PC-3 (cell line): ENCODE results near the gene UGT3A1. TPM values are rescaled to one million over a fixed set of nuclear protein-coding genes. Genes with fewer than 3 reads are reported as not detected.
"Not testable (repeated sequence)": the region's sequence is repeated elsewhere in the genome, so short reads cannot be mapped to it uniquely, and the experiment has no call there.

Experiments
- ATAC-seq: fragments of 200-7000 bp; cut with Tn5 transposase; 2 replicates; pipeline ENCODE4 v1.9.1; 2020; ENCODE audit warnings: mild to moderate bottlenecking, moderate library complexity
- BruUV-seq: library from RNA; stranded (reverse); fragments of 400-500 nt; replicated peaks from 2 replicates; lab custom pipeline; 2021; lab: Mats Ljungman, UMichigan
- CTCF ChIA-PET: fragments of 300-600 bp; sonication (Branson Sonifier 250); formaldehyde crosslinking; loops from one replicate; lab custom pipeline; 2022; ENCODE audit warnings: antibody characterized with exemption; lab: Charles Lee
- POLR2A ChIA-PET: fragments of 300-600 bp; sonication (Branson Sonifier 250); formaldehyde crosslinking; loops from one replicate; lab custom pipeline; 2022; ENCODE audit warnings: antibody characterized with exemption; ENCODE audit not compliant: unreplicated experiment; lab: Charles Lee
- DNase-seq: peaks from one replicate; pipeline ENCODE4 v3.0.0-alpha.2; 2015
- H2AFZ ChIP-seq: fragments of 300-600 bp; sonication (generic); 2 replicates; pipeline ENCODE4 v1.6.0; 2016; ENCODE audit warnings: antibody characterized with exemption, low read length
- H3F3A ChIP-seq: fragments of 300-600 bp; sonication (generic); one replicate; pipeline ENCODE4 v1.6.0; 2017; ENCODE audit warnings: antibody characterized with exemption, low read length, control low read depth, mild to moderate bottlenecking; ENCODE audit not compliant: unreplicated experiment
- H3K27ac ChIP-seq: fragments of 300-600 bp; sonication (generic); 2 replicates; pipeline ENCODE4 v1.5.1; 2016; ENCODE audit warnings: mild to moderate bottlenecking, low read length
- H3K27me3 ChIP-seq: fragments of 300-600 bp; sonication (generic); 2 replicates; pipeline ENCODE4 v1.6.1; 2016; ENCODE audit warnings: low read length, mixed read lengths
- H3K36me3 ChIP-seq: fragments of 300-600 bp; sonication (generic); 2 replicates; pipeline ENCODE4 v1.6.1; 2016; ENCODE audit warnings: low read depth, mixed run types, low read length, mixed read lengths
- H3K4me1 ChIP-seq: fragments of 300-600 bp; sonication (generic); 2 replicates; pipeline ENCODE4 v1.5.1; 2016; ENCODE audit warnings: low read length; ENCODE audit not compliant: insufficient read depth
- H3K4me2 ChIP-seq: fragments of 300-600 bp; sonication (generic); 2 replicates; pipeline ENCODE4 v1.6.0; 2016; ENCODE audit warnings: low read length
- H3K4me3 ChIP-seq: fragments of 300-600 bp; sonication (generic); 2 replicates; pipeline ENCODE4 v1.5.1; 2016; ENCODE audit warnings: mild to moderate bottlenecking, low read length, mixed read lengths
- H3K79me2 ChIP-seq: fragments of 300-600 bp; sonication (generic); 2 replicates; pipeline ENCODE4 v1.6.1; 2017; ENCODE audit warnings: low read length, mixed read lengths
- H3K9ac ChIP-seq: fragments of 300-600 bp; sonication (generic); 2 replicates; pipeline ENCODE4 v1.6.0; 2016; ENCODE audit warnings: mild to moderate bottlenecking, low read length
- H3K9me2 ChIP-seq: fragments of 300-600 bp; sonication (generic); replicated peaks from 2 replicates; pipeline ENCODE4 v1.6.1; 2016; ENCODE audit warnings: mixed run types, low read length, mixed read lengths
- H3K9me3 ChIP-seq: fragments of 300-600 bp; sonication (generic); 2 replicates; pipeline ENCODE4 v1.6.1; 2016; ENCODE audit warnings: low read length, mixed read lengths
- H4K20me1 ChIP-seq: fragments of 300-600 bp; sonication (generic); 2 replicates; pipeline ENCODE4 v1.6.1; 2016; ENCODE audit warnings: low read length, mixed read lengths
- EZH2 ChIP-seq: fragments of 300-600 bp; sonication (generic); IDR thresholded peaks from one replicate; pipeline ENCODE4 v1.6.1; 2017; ENCODE audit warnings: antibody characterized with exemption, mild to moderate bottlenecking, low read length; ENCODE audit not compliant: unreplicated experiment
- EZH2phosphoT487 ChIP-seq: fragments of 300-600 bp; sonication (generic); IDR thresholded peaks from 2 replicates; pipeline ENCODE4 v1.6.1; 2018; ENCODE audit warnings: mild to moderate bottlenecking, antibody characterized with exemption, low read length, borderline replicate concordance
- intact Hi-C: fragments of 100-400 bp; cut with micrococcal nuclease; formaldehyde crosslinking; loops from 2 replicates; pipeline ENCODE4 v1.9.0; 2023
- total RNA-seq: library from RNA; depleted of rRNA; stranded (reverse); fragments of >200 nt; gene quantifications from 2 replicates; pipeline ENCODE4 v1.2.3, GENCODE V29; 2014
- TF ChIP-seq, protein P1 (sequence below): fragments of 300-600 bp; sonication (generic); conservative IDR thresholded peaks from 2 replicates; pipeline ENCODE4 v1.5.1; 2017; ENCODE audit warnings: antibody characterized with exemption, low read depth, mild to moderate bottlenecking, low read length

The UGT3A1 gene
- total RNA-seq, 1 experiment from 2014 or later = not detected

GRCh38 chr5:35979715-35980114, 11.5 kb downstream of the UGT3A1 start:
- POLR2A ChIA-PET = no interaction called here
- TF ChIP-seq EZH2phosphoT487 (no peak), EZH2 (no peak)
- TF ChIP-seq, protein P1, sequence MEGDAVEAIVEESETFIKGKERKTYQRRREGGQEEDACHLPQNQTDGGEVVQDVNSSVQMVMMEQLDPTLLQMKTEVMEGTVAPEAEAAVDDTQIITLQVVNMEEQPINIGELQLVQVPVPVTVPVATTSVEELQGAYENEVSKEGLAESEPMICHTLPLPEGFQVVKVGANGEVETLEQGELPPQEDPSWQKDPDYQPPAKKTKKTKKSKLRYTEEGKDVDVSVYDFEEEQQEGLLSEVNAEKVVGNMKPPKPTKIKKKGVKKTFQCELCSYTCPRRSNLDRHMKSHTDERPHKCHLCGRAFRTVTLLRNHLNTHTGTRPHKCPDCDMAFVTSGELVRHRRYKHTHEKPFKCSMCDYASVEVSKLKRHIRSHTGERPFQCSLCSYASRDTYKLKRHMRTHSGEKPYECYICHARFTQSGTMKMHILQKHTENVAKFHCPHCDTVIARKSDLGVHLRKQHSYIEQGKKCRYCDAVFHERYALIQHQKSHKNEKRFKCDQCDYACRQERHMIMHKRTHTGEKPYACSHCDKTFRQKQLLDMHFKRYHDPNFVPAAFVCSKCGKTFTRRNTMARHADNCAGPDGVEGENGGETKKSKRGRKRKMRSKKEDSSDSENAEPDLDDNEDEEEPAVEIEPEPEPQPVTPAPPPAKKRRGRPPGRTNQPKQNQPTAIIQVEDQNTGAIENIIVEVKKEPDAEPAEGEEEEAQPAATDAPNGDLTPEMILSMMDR = no peak
- no peak for ATAC-seq
- Histone ChIP-seq H4K20me1 (no peaks in the 10 kb centered on the region), H3K79me2 (no peaks in the 10 kb centered on the region), H3K9me3 (peaks cover 5% of the 10 kb centered on the region; the same call in 1 of the 2 replicates), H3F3A (no peaks in the 10 kb centered on the region), H3K4me2 (no peak overlapping the region), H3K4me1 (no peaks in the 10 kb centered on the region), H3K9ac (no peak overlapping the region), H2AFZ (no peak overlapping the region), H3K36me3 (no peaks in the 10 kb centered on the region), H3K27ac (no peak overlapping the region), H3K4me3 (no peak overlapping the region), H3K27me3 (no peaks in the 10 kb centered on the region), H3K9me2 (no peaks in the 10 kb centered on the region)
- no TSS peak for BruUV-seq
- intact Hi-C loops = no loop called here
- CTCF ChIA-PET = no interaction called here
- no peak for DNase-seq

DNA sequence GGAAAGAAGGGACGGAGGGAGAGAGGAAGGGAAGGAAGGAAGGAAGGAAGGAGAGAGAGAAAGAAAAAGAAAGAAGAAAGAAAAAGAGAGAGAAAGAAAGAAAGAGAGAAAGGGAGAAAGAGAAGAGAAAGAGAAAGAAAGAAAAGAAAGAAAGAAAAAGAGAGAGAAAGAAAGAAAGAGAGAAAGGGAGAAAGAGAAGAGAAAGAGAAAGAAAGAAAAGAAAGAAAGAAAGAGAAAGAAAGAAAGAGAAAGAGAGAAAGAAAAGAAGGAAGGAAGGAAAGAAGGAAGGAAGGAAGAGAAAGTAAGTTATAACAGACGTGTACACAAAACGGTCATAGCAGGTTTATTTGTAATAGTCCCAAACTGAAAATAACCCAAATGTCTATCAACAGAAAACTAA, 14.3 kb downstream of the UGT3A1 start:
- H3K4me3 ChIP-seq, H3K79me2 ChIP-seq, intact Hi-C loops, H3K9ac ChIP-seq, H3K27ac ChIP-seq, H3K9me2 ChIP-seq, H3K4me2 ChIP-seq, BruUV-seq, H3K4me1 ChIP-seq, DNase-seq, H3K9me3 ChIP-seq, H3K36me3 ChIP-seq, H3F3A ChIP-seq, ATAC-seq, H3K27me3 ChIP-seq, H4K20me1 ChIP-seq, POLR2A ChIA-PET, CTCF ChIA-PET, H2AFZ ChIP-seq: not testable (repeated sequence)

DNA sequence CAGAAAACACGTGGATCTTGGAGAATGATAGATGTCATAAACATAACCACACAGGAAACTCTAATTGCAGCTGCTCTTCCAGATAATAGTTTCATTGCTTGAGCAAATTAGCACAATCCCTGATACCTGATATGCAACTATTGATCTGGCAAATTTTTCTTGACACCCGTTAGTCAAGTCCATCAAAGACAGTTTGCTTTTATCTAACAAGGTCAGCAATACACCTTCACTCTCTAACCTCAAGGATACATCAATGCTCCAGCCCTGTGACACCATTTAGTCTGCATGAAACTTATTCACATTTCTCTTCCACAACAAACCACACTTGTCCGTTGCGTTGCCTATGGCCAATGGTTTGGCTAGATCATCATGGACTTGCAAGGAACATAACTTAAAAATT, 16.6 kb downstream of the UGT3A1 start:
- DNase-seq = no peak
- POLR2A ChIA-PET = no interaction called here
- CTCF ChIA-PET = no interaction called here
- Histone ChIP-seq H3K9me2 (no peaks in the 10 kb centered on the region), H2AFZ (no peak overlapping the region), H3F3A (no peaks in the 10 kb centered on the region), H3K27me3 (peaks cover 4% of the 10 kb centered on the region; the same call in 1 of the 2 replicates), H3K4me2 (no peak overlapping the region), H3K79me2 (no peaks in the 10 kb centered on the region), H3K9me3 (no peaks in the 10 kb centered on the region), H3K27ac (no peak overlapping the region), H3K4me1 (no peaks in the 10 kb centered on the region), H4K20me1 (no peaks in the 10 kb centered on the region), H3K9ac (no peak overlapping the region), H3K4me3 (no peak overlapping the region), H3K36me3 (no peaks in the 10 kb centered on the region)
- BruUV-seq = no TSS peak
- no peak for ATAC-seq
- intact Hi-C loops = no loop called here
- no peak for TF ChIP-seq EZH2
- no peak for TF ChIP-seq EZH2phosphoT487
- TF ChIP-seq, protein P1 = no peak
